ENCODE results near the gene CYP4X1.
"Not testable (repeated sequence)": the region's sequence is repeated elsewhere in the genome, so short reads cannot be mapped to it uniquely, and the experiment has no call there.

CYP4X1 gene

GRCh38 chr1:46996659-46997281, 26.7 kb upstream of the CYP4X1 start:
- Histone ChIP-seq H3K4me3 (ENCODE audit: low read depth, low read length) (no peak overlapping the region), H3K36me3 (no peaks in the 10 kb centered on the region), H3K27me3 (no peaks in the 10 kb centered on the region), H3K9me3 (no peaks in the 10 kb centered on the region), H3K4me1 (no peaks in the 10 kb centered on the region)
- TF ChIP-seq CTCF (IDR thresholded peaks at IDR 0.05; ENCODE audit: low read depth, low read length), result no peak
- DNase-seq, result no peak

GRCh38 chr1:47002211-47002610, 21.3 kb upstream of the CYP4X1 start:
- H3K27me3 ChIP-seq, result no peaks in the 10 kb centered on the region
- H3K9me3 ChIP-seq, result no peaks in the 10 kb centered on the region
- no peak for DNase-seq
- H3K36me3 ChIP-seq, result no peaks in the 10 kb centered on the region
- peak; percentile 42 for TF ChIP-seq CTCF (IDR thresholded peaks at IDR 0.05; ENCODE audit: low read depth, low read length)
- H3K4me1 ChIP-seq, result no peaks in the 10 kb centered on the region
- no peak overlapping the region for H3K4me3 ChIP-seq (ENCODE audit: low read depth, low read length)

DNA sequence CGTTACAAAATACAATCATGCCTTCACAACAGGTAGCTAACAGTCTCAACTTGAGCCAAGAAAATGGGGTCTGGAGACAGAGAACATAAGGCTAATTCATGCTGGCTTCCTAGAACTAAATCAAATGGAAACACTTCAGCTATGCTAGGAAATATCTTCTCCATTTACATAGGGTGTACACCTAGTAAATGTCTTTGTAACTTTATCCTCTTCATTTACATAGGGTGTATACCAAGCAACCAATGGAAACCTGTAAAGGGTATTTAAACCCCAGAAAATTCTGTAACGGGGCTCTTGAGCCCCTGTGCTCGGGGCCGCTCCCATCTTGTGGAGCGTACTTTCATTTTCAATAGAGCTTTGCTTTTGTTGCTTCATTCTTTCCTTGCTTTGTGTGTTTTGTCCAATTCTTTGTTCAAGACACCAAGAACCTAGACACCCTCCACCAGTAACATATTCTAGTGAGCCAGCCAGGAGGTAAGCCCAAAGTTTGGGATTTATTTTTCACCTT, 19.5 kb upstream of the CYP4X1 start:
- no peak for DNase-seq
- no peaks in the 10 kb centered on the region for H3K27me3 ChIP-seq
- H3K4me1 ChIP-seq, result no peaks in the 10 kb centered on the region
- no peaks in the 10 kb centered on the region for H3K9me3 ChIP-seq
- TF ChIP-seq CTCF (IDR thresholded peaks at IDR 0.05; ENCODE audit: low read depth, low read length), result no peak
- H3K36me3 ChIP-seq, result no peaks in the 10 kb centered on the region
- no peak overlapping the region for H3K4me3 ChIP-seq (ENCODE audit: low read depth, low read length)

- not testable (repeated sequence) for H3K4me1 ChIP-seq; H3K9me3 ChIP-seq; DNase-seq; H3K36me3 ChIP-seq; H3K27me3 ChIP-seq; H3K4me3 ChIP-seq (ENCODE audit: low read depth, low read length)
Measured at GRCh38 chr1:47006437-47006836, 17.0 kb upstream of the CYP4X1 start.

DNA sequence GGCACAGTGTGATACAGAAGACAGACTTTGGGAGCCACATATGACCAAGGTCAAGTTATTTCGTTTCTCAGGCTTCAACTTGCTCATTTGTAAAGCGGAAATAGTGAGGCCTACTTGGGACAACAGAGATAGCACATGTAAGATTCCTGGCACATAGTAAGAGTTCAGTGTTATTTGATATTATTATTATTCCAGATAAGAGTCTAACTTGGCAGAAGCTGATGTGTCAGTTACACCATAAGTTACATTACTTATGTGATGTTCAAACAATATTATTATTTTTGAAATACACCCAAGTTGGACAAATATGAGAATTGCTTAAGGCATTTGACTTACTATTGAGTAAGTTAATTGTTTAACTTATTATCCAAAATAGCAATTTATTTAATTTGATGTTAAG, 10.2 kb upstream of the CYP4X1 start:
- no peaks in the 10 kb centered on the region for H3K4me1 ChIP-seq
- H3K27me3 ChIP-seq, result no peaks in the 10 kb centered on the region
- TF ChIP-seq CTCF (IDR thresholded peaks at IDR 0.05; ENCODE audit: low read depth, low read length), result no peak
- H3K4me3 ChIP-seq (ENCODE audit: low read depth, low read length), result no peak overlapping the region
- no peaks in the 10 kb centered on the region for H3K36me3 ChIP-seq
- no peaks in the 10 kb centered on the region for H3K9me3 ChIP-seq
- DNase-seq, result no peak

DNA sequence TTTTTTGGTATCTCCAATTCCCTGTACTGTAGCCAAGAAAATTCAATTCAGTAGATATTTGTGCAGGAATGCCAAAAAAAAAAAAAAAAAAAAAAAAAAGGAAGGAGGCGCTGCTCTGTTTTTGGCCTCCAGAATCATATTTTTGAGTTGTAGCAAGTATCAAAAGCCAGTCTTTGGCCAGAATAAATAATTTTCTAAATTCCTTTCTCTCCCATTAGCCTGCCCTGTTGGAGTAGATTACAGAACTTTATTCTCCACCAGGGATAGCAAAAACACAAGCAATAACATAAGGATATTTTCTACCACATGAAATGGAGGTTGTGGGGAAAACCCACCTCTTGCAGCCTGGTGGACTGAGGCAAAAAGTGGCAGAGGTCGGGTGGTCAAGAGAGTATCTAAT, 2.4 kb upstream of the CYP4X1 start:
- no peak for TF ChIP-seq CTCF (IDR thresholded peaks at IDR 0.05; ENCODE audit: low read depth, low read length)
- Histone ChIP-seq H3K27me3 (peaks cover 8% of the 10 kb centered on the region), H3K36me3 (no peaks in the 10 kb centered on the region), H3K4me1 (no peaks in the 10 kb centered on the region), H3K4me3 (ENCODE audit: low read depth, low read length) (no peak overlapping the region), H3K9me3 (no peaks in the 10 kb centered on the region)
- no peak for DNase-seq
